Neural cell (in vitro differentiated cells): Measurements from ENCODE around the gene ATP13A5.

Experiments
- CTCF ChIP-seq: fragments of 450-650 bp; IDR thresholded peaks from 2 replicates; pipeline ENCODE4 v1.5.1; 2014; ENCODE audit warnings: antibody characterized with exemption, mild to moderate bottlenecking, moderate library complexity; ENCODE audit not compliant: poor library complexity, severe bottlenecking
- EP300 ChIP-seq: fragments of 450-650 bp; conservative IDR thresholded peaks from 2 replicates; pipeline ENCODE4 v1.6.1; 2014; ENCODE audit warnings: antibody characterized with exemption, mild to moderate bottlenecking, moderate library complexity; ENCODE audit not compliant: poor library complexity, severe bottlenecking
- EZH2 ChIP-seq: fragments of 200-600, 300-800 bp; shearing (Covaris generic), sonication (generic); IDR thresholded peaks from 2 replicates; pipeline ENCODE4 v1.6.1; 2014; ENCODE audit warnings: antibody characterized with exemption, low read length, borderline replicate concordance, mild to moderate bottlenecking; ENCODE audit not compliant: insufficient read depth, poor library complexity, severe bottlenecking
- POLR2AphosphoS5 ChIP-seq: IDR thresholded peaks from 2 replicates; pipeline ENCODE4 v1.6.1; 2012
- REST ChIP-seq: IDR thresholded peaks from 2 replicates; pipeline ENCODE4 v1.6.1; 2012; ENCODE audit warnings: borderline replicate concordance

GRCh38 chr3:193378706-193379105, at the start of gene ATP13A5:
- TF ChIP-seq EZH2 (no peak), POLR2AphosphoS5 (no peak), CTCF (no peak), EP300 (no peak), REST (no peak)
